ENCODE results near the gene ARF3.

- TF ChIP-seq CTCF (IDR thresholded peaks at IDR 0.05) (no peak), REST (IDR thresholded peaks at IDR 0.05; ENCODE audit: insufficient read depth in 1 of 2, low read depth in 2 of 2, low read length in 1 of 2) (no peak), POLR2AphosphoS5 (IDR thresholded peaks at IDR 0.05; ENCODE audit: low read depth, low read length) (no peak), TCF7L2 (IDR thresholded peaks at IDR 0.05; ENCODE audit: low read depth, low read length) (no peak)
These were observed 12.8 kb upstream of the ARF3 start for GRCh38 chr12:48969833-48970701.

Data from Panc1 (cell line).